Activated effector memory CD4-positive, alpha-beta T cell treated with Interleukin-2 at 50 U/mL for 16 hours (primary cell): Measurements from ENCODE around the gene HS6ST2.

Experiments used
- DNase-seq: peaks from one replicate; pipeline ENCODE4 v3.0.0-alpha.2; 2020

Gene HS6ST2

DNA sequence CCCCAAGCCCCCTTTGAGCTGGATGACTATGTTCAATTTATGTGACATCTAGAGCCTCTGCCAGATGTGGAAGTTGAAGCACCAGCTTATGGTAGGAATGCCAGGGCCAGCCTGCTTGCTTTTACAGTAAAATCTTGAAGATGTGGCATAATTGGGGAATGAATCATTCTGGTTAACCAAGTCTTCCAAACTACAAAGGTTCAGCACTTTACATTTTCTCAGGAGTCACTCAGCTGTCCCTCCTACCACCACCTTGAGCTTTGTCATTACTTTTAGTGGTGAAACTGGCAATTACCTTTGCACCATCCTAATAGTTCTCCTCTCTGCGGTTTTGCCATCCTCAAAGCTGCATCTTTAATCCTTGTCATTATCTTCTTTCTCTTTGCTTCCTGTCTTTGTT lies 172.2 kb downstream of the HS6ST2 start:
- DNase-seq, result no peak

- no peak for DNase-seq
Observed at GRCh38 chrX:132778917-132779316, 179.5 kb downstream of the HS6ST2 start.

DNA sequence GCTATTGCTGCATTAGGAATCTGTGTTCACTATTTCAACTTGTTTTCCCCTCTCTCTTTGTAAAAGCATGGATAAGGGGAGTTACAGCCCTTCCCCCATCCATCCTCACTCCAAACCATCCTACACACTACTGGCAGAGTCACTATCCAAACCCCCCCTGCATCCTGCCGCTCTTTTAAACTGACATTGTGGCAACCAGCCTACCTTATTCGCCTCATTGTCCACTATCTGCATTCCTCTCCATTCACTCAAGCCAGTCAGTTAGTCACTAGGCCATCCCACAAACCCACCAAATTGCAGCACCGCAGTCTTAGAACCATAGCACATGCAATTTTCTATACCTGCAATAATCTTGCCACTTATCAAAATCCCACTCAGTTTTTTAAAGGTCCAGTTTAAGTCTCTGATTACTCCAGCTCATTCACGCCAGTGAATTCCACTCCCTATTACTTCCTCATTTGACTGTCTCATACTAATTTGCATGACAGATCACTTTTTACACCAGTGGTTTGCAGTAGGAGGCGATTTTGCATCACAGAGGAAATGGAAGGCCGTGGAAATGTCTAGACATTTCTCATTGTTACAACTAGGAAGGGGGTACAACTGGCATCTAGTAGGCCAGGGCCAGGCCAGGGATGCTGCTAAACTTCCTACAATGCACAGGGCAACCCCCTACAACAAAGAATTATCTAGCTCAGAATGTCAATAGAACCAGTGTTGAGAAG lies 181.8 kb downstream of the HS6ST2 start:
- DNase-seq, result no peak

DNA sequence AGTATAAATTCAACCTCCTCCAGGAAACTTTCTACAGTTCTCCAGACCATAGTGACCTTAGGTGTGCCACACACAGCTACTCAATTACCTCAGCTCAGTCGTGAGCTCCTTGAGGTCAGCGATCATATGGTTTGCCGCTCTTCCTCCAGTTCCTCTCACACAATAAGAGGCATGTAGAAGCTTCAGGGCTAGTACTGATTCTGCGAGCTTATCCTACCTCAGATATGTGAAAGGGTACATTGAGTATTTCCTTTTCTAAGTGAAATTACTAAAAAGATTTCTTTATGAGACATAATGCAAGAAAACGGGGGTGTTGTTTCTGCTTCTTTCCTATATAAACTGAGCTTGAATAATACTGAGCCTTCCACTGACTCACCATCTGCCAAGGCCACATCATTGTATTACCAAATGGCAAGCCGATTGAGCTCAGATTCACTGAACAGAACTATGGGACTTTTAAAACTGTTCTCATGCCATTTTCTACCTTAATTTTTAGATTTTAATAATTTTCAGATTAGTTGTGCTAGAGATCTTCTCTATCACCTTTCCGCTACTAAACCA lies 183.1 kb downstream of the HS6ST2 start:
- DNase-seq, result no peak

DNA sequence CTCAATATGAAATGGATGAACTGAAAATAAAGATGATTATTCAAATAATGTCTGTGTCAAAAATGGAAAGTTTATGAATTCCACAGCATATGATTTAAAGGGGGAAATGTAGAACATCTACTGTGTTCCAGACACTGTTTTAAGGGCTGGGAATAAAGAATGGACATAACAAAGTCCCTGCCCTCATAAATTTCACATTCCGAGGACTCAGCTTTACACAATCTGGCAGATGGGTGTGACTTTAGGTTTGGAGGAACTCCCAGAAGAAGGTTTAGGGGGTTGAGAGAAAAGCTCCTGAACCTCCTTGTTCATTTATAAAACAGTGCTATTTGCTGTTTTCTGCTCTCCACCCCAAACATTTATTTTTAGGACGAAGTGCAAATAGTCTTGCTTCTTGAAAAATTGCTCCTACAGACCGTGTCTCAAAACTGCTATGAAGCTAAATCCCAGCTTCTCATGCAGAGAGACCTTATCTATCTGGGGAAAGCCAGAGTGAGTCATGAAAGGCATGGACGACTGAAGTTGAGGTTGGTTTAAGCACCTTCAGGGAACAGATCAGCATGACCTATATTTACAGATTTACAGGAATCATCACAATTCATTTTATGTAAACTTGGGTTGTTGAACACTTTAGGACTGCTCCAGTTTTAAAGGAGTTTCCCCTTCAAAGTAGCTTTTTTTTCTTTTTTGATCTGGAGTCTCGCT lies 184.3 kb downstream of the HS6ST2 start:
- DNase-seq, result no peak

GRCh38 chrX:132769609-132770008 lies 188.8 kb downstream of the HS6ST2 start:
- DNase-seq, result no peak

GRCh38 chrX:132766452-132766851 lies 192.0 kb downstream of the HS6ST2 start:
- DNase-seq, result no peak

- no peak for DNase-seq
Observed at GRCh38 chrX:132763528-132763927, 194.9 kb downstream of the HS6ST2 start.

GRCh38 chrX:132758759-132759158 lies 199.7 kb downstream of the HS6ST2 start:
- DNase-seq, result no peak

- no peak for DNase-seq
Observed at GRCh38 chrX:132757066-132757623, 201.3 kb downstream of the HS6ST2 start.

DNA sequence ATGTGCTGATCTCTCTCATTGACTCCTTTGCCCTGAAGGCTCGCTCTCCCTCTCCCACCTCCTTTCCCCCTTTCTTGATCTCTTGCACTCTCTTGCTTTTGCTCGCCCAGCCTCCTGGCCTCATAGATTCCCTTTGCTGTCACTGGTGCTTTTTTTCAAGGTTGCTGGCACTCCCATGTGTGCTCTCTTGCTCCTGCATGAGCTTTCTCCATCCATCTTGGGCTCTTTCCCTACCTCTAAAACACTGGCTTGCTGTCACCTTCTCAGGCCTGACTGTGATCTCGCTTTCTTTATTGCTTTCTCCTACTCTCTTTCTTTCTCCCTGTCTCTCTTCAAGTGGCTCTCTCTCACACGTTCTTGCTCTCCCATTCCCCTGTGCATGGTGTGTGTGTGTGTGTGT lies 202.0 kb downstream of the HS6ST2 start:
- DNase-seq, result no peak

DNA sequence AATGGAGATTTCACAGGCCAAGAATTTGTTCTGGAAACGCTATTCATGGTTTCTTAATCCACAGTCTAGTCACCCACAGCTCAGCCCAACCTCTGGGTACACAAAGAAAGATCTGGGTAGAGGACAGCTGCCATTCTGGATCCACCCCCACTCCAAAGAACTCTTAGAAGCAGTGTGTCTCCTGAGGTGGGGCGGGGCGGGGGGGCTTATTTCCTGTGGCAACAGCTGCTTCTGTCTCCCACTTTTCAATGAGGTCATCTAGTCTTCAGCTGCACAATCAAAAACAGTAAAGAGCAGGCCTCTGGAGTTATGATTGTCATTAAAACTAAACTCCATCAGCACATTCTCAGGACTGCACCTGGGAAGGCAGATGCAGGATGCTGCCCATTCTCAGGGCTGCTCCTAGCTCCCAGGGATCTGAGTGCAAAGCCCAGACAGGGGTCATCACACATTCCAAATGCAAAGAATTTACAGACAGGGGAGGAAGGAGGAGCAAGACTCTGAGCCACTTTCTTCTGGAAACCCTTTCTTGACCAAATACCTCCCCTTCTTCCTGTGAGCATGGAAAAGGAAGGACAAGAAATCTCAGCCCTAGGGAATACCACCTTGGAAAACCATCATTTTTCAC lies 207.3 kb downstream of the HS6ST2 start:
- no peak for DNase-seq

GRCh38 chrX:132750331-132751062 lies 207.9 kb downstream of the HS6ST2 start:
- DNase-seq, result no peak

- DNase-seq, result no peak
Observed at GRCh38 chrX:132749406-132749805, 209.0 kb downstream of the HS6ST2 start.

GRCh38 chrX:132748909-132749308 lies 209.5 kb downstream of the HS6ST2 start:
- no peak for DNase-seq

DNA sequence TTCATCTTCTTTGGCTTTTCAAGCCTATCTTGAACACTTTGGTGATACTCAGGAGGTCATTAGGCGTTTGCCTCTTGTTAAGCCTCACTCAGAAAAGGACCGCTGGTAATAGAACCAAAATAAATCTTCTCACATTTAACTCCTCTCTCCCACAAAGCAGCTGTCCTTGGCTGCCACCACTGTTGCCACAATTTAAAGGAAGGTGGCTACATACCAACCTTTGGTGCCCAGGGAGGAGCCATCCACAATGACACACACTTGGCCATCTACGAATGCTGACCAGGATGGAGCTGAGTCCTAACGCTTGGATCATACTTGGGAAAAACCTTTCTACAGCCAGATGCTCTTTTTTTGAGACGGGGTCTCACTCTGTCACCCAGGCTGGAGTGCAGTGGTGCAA lies 210.2 kb downstream of the HS6ST2 start:
- no peak for DNase-seq

DNA sequence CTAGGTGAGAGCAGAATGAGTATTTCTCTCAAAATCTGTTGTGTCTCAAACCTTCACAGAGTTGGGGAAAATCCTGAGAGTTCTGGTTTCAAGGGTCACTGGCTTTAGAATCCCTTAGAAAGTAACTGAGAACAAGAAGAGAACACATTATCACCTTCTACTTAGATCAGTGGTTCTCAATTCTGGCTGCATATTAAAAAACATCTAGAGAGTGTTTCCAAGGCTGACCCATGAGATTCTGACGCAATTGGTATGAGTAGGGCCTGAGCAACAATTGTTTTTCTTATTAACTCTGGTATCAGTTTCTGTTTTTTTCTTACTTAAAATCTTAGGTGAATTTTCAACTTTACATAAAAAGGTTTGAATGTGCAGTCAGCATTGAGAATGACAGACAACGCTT lies 212.8 kb downstream of the HS6ST2 start:
- DNase-seq, result no peak

DNA sequence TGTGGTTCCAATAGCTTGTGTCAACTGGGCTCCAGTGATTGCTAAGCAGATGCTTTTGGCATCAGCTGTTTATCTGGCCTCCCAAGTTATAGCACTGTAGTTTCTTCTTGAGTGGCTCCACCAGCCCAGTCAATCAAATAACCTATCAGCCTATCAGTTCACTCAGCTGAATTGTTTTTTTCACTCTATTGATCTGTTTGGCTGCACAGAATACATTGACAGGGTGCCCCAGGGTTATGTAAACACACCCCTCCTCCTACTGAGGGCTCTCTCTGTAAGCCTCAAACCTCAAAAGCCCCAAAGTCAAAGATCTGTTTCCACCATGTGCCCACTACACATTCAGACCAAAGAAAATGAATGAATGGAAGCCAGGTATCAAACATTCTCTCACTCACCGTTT lies 214.0 kb downstream of the HS6ST2 start:
- no peak for DNase-seq

DNA sequence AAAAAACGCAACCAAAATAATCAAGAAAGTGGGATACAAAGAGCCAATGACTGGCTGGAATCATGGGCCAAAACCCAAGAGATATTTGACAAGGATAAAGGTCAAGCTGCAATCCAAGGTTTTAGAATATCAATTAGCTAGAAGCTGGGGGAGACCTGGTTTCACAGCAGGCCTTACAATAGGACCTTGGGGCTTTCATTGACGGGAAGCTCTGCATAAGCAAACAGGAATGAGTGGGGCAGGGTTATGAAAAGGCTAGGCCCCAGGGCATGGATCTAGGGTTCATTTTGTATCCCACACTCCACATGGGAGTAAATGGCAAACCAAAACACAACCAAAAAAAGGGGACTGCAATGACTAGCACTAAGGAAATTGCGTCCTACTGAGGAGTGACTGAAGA lies 215.3 kb downstream of the HS6ST2 start:
- no peak for DNase-seq

DNA sequence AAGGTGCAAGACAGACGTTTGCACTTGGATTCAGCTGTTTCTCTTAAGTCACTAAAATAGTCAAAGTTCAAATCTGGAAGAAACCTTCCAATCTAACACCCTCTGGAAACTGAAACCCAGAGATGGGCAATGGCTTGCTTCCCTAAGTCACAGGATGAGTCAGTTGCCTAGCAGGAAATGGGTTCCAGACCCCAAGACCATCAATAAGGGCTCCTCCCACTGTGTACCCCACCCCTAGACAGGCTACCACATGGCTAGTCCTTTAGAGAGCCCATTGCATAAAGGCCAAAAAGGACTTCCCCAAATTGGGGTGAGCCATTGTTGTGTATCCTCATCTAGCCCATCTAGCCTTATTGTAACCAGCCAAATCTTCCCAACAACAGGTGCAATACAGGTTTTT lies 216.2 kb downstream of the HS6ST2 start:
- no peak for DNase-seq

- no peak for DNase-seq
Observed at GRCh38 chrX:132741689-132742088, 216.7 kb downstream of the HS6ST2 start.

- no peak for DNase-seq
Observed at GRCh38 chrX:132740316-132741123, 217.9 kb downstream of the HS6ST2 start.
